HCEC 1CT (cell line): ENCODE measurements around the gene ALG14.
"Not testable (repeated sequence)": the region's sequence is repeated elsewhere in the genome, so short reads cannot be mapped to it uniquely, and the experiment has no call there.

Source experiments
- DNase-seq: peaks from one replicate; pipeline ENCODE4 v3.0.0-alpha.2; 2017

ALG14 gene, protein sequence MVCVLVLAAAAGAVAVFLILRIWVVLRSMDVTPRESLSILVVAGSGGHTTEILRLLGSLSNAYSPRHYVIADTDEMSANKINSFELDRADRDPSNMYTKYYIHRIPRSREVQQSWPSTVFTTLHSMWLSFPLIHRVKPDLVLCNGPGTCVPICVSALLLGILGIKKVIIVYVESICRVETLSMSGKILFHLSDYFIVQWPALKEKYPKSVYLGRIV

DNA sequence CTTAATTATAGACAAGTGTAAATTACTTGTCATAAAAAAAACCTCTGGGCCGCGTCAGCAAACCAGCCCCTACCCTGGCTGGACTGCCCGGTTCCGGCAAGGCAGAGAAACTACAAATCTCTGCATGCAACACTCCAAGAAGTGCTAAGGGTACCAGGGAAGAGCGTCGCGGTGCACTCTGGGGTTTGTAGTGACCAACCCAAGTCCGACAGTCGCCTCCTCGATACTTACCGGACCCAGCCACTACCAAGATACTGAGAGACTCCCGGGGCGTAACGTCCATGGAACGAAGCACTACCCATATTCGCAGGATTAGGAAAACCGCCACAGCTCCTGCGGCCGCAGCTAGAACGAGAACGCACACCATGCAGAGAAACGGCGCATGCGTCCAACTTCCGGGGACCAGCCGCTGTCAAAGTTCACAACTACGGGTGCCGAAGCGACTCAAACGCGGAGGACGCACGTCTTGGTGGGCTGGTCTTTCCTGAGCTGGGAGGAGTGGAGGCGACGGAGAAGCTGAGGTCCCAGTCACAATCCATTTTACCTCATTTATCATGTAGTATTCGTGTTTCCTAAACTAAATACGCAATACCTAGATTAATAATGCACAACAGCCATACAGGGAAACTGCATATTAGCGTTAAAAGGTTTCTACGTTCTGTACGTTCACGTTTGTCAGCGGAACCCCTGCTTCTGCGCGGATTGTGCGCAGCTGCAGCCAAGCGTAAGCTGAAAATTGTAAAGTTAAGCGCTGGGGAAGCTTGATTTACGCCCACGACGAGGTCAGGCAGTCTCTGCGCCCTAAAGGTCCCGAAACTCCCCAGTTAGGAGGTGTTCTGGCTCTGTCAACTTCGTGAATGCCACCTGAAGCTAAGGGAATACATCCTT is at the start of gene ALG14:
Gene ALG14, minus strand, starts transcription at position 420 of the 888 bp plus-strand sequence. Its CDS starts 53 bp downstream, at position 367.
- peak; percentile 94 for DNase-seq

DNA sequence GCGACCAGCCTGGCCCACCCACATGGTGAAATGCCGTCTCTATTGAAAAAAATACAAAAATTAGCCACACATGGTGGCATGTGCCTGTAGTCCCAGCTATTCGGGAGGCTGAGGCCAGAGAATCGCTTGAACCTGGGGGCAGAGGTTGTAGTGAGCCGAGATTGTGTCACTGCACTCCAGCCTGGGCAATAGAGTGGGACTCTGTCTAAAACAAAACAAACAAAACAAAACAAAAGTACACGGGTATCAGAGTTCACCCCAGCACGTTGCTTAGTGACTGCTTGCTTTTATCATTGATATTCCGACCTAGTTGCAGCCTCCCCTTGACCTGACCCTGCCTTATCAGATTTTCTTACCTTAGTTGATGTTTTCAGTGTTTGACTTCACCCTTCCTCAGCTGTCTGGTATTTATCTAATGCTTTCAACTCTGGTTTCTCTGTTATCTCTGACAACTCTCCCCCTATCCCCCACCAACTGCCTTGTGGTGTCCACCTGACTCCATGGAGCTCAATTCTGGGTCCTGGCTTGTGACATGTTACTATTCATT is 49.5 kb upstream of the ALG14 start:
- DNase-seq, result no peak

DNA sequence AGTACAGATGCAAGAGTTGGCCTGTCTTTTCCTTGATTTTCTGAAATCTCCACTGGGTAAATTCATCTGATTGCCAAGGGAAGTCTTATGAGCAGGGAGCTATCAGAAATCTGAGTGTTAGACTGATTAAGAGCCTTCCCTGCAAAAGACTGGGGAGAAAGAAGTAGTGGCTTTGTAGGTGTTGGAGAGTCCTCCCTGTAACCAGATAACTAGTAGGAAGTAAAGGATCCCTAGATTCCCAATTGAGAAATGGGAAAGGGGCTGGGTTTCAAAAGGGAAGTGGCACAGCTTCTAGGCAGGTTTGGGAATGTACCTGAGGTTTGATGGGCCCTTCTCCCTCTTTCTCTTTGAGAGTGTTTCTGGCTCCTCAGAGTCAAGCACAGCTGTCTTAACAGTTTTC is 46.5 kb upstream of the ALG14 start:
- no peak for DNase-seq

DNA sequence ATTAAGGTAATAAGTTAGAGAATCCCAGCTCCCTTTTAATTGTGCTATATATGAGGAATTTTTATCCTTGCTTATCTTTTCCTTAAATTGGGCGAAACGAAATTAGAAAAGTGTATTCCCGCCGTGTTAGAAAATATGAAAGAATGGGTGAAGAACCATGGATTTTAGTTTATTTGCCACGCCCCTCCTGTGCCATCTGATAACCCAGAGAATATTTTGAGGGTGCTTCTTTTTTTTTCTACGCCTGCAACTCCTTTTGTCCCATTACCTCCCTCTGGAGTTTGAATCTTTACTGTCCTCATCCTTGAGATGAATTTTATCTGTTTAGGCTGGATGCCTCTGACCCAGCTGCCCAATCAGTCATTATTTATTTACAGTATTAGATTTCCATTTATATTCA is 46.0 kb upstream of the ALG14 start:
- no peak for DNase-seq

DNA sequence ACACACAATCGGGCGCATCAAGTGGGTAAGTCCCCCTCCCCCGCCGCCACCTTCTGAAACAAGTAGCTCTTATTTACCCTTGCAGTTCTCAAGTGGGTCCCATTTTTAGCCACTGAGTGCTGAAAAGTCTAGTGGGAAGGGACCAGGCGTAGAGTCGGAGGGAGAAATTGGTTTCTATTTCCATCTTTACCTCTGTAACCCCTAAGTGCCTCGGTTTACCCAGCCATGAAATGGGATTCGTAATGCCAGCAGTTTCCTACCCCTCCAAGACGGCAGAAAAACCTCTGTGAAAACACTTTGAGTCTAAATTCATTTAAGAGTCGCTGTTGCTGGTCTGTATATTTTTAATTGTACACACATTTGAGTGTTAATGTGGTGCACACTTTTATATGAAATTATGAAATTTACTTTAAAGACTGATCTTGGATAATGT is 45.3 kb upstream of the ALG14 start:
- DNase-seq, result no peak

DNA sequence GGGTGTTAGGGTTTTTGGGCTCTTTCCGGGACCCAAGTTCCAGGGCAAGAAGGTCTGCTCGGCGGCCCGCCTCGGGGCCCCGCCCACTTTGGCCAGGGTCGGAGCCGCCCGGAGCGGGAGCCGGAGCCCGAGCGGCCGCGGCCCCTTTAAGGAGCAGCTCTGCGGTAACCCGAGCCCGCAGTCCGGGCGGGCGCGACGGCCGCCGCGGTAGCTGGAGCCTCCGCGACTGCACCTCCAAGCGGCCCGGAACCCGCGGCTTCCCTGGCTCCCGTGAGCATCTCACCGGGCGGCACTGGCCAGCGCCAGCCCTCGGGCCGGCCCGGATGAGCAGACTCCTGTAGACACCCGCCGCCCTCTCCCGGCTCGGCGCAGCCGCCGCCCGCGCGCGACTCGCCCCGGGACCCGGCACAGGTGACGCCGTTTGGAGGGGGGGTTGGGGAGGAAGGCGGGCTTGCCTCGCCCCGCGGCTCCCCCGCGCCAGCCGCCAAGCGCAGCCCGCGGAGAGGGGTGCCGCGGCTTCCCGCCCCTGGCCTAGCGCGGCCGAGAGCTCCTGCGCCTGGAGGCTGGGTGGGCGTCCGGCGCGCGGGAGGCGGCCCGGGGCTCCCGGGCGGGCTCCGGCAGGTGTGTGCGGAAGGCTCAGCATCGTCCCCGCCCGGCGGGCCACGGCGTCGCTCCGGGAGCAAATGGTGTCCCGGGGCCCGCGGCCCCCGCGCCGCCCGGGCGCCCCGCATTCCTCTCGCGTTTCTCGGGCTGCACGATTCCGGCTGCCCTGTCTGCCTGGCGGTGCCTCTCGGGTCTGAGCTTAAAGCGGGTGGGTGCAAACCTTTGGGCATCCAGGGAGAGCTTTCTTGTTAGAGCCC is 44.7 kb upstream of the ALG14 start, which contains the start of gene TLCD4:
Gene TLCD4, plus strand, starts transcription at position 149 of the 860 bp plus-strand sequence. CDS start 26,547 bp downstream, outside the sequence.
- DNase-seq, result peak; percentile 18

DNA sequence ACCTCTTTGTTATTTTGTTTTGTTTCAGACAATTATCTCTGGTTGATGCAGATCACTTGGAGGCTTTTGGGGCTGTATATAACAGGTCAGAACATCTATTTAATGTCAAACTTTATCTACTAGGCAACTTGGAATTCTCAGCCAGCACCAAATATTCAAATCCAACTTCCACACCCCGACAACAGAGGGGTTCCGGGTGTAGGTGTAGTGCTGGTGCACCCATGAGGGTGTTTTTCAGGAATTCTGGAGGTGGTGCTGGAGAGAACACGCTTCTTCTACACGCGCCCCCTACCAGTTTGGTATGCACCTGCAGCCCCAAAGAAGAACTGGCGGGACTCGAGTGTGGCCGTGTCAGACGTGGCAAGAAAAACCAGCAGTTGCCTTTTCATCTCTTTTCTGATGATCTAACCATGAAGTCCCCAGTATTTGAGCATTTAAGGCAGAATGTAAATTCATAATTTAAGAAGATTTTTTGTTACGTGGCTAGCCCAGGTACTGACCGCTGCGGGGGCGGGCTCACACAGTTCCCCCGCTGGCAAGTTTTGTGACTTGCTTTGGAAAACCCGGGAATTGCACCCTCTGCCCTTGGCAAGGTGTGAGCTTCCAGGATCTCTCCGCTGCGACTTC is 43.9 kb upstream of the ALG14 start:
- peak; percentile 22 for DNase-seq

DNA sequence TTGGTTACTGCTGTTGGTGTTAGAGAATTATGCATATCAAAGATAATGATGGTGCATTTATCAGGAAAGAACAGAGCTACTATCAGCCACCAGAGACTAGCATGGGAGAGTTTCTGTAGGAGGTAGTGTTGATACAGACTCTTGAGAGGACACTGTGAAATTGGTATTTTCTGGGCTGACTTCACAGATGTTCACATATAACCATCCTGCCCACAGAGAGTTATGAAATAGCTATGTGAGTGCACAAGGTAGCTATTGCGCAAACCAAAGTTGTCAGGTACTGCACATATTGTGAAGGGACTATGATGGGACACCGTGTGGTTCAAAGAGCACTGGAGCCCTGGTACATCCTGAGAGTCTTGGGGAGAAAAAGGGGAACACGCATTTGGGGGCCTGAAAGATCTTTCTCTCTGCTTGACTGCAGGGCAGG is 43.0 kb upstream of the ALG14 start:
- no peak for DNase-seq

DNA sequence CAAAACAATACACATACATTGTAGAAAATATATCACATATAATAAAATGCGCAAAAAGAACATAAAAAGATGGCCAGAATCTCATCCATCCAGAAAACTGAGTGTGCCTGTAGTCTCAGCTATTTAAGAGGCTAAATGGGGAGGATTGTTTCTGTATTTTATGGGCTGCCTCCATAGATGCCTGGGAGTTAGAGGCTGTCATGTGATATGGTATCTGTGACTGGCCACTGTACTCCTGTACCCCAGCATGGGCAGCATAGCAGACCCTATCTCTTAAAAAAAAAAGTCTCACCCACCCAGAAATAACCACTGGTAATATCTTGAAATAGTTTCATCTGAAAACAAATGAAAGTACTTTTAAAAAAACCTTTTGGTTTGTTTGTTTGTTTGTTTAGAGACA is 40.9 kb upstream of the ALG14 start:
- DNase-seq, result no peak

DNA sequence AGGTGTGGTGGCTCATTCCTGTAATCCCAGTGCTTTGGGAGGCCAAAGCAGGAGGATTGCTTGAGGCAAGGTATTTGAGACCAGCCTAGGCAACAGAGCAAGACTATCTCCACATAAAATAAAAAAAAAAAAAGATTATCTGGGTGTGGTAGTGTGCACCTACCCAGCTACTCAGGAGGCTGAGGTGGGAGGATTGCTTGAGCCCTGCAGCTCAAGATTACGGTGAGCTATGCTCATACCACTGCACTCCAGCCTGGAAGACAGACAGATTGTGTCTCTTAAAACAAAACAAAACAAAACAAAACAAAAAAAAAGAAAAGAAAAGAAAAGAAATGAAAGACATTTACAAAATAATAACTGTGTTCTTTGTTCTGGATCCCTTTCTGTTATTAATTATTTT is 38.3 kb upstream of the ALG14 start:
- no peak for DNase-seq

DNA sequence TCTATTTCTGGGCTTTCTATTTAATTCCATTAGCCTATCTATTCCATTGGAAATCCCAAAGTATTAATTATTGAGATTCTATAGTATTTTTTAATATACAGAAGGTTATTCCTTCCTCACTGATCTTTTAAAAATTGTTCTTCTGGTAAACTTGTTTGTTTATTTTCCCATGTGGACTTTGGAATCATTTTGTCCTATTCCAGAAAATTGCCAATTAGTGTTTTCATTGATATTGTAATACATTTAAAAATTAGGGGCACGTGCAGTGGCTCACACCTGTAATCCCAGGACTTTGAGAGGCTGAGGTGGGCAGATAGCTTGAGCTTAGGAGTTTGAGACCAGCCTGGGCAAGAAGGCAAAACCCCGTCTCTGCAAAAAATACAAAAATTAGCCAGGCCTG is 36.0 kb upstream of the ALG14 start:
- no peak for DNase-seq

DNA sequence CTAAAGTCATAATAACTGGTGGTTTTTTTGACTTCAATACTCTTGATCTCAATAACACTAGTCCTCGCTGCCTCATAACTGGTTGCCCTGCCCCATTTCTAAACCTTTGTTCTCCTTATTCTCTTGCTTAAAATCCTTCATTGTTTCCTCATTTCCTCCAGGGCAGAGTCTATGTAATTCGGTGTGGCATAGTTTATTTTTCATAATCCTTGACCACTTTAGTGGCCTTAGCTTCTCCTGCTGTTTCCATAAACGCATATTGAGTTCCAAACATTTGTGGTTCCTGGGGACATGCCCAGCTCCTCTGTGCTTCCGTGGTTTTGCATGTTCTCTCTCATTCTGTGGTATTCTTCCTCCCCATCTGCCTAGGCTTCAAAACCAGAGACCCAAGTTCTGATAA is 25.4 kb upstream of the ALG14 start:
- no peak for DNase-seq

DNA sequence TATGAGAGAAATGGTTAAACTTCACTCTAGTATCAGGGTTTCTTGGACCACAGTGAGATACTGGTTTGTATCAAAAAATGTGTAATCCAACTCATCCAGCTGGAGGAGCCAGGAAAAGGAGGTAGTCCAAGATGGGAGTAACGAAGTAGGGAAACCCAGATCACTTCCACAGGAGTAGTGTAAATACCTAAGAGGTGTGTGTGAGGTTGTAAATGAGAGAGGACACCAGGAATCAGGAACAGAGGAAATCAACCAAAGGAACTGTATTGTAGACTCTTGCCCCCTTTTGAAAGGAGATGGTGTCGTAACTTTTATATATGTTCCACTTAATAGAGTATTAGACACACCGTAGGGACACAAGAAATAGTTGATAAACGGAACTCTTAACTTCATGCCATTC is 24.7 kb upstream of the ALG14 start:
- no peak for DNase-seq

DNA sequence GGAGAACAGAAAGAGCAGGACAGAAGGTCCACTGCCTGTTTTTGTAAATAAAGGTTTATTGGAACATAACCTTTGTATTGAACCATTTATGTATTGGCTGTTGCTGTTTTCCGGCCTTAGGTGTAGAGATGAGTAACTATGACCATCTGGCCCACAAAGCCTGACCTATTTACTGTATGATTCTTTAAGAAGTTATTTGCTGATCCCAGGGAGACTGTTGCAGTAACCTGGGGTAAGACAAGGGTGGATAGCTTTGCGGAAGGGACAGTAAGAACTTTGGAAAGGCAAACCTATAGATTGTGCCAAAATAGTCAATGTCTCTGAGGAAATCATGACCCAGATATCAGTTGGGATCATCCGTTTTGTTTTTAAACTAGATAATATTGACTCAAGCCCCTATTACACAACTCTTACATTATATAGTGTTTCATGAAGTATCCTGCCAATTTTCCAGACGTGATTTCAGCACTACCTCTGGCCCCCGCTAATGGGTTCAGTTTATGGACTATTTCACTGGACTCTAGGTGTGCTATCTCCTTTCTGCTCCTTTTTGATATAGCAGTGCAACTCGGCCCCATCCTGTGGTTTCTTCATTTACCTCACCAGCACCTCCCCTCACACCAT is 23.6 kb upstream of the ALG14 start:
- no peak for DNase-seq

DNA sequence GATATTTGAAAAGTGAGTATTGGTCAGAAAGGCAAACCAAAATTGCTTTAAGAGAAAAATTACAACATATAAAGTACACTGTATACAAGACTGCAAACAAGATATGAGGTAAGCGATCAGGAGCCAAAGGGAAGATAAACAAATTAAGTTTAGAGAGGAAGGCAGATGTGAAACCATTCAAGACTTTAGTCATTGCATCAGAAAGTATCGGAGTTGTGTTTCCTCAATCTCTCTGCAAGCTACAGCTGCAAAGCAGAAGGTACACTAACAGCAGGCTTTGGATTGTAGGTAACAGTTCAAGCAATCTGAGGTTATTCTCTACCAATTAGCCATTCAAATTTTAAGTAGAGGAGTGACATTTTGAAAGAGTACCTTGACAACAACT is 23.1 kb upstream of the ALG14 start:
- DNase-seq, result no peak

DNA sequence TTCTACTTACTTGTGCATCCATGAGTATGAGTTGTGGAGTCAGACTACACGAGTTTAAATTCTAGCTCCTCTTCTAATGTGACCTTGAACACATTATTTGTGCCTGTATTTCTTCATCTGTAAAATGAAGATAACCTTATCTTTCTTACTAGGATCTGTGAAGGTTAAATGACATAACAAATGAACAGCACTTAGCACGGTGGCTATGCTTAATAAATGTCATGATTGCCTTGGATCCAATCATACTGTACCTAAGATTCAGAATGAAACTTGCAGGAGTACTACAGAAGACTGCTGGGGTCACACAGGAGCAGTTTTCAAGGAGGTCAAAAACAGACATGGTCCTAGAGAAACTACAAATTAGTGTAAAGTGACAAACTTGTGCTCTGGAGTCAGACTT is 22.2 kb upstream of the ALG14 start:
- no peak for DNase-seq

DNA sequence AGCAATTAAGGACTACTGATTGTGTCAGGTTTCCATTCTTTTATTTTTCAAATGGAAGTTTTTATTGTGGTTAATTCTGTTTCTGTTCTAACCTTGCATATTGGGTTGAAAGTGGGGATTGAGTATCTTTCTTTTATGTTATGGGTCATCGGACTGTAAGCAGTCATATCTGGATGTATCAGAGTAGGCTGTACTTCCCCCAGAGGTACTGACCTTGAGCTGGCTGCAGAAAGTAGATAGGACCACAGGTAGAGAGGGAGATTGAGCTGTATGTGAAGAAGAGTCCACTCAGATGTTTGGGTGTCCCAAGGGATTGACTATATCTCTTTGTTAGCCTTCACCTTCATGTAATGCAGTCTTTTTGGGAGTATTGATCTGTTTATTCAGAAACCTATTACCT is 20.5 kb upstream of the ALG14 start:
- no peak for DNase-seq

DNA sequence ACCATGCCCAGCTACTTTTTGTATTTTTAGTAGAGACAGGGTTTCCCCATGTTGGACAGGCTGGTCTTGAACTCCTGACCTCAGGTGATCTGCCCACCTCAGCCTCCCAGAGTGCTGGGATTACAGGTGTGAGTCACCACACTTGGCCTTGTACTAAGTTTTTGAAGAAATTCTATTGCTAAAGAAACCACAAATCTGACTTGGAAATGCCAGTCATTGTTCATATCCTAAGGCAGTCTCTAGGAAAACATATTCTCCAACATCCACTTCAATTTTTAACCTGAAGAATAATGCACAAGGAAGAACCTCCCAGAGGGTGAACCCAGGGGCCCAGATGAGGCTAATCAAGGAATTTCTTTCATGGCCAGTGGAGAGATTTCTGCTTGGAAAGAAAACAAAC is 20.1 kb upstream of the ALG14 start:
- DNase-seq, result not testable (repeated sequence)

DNA sequence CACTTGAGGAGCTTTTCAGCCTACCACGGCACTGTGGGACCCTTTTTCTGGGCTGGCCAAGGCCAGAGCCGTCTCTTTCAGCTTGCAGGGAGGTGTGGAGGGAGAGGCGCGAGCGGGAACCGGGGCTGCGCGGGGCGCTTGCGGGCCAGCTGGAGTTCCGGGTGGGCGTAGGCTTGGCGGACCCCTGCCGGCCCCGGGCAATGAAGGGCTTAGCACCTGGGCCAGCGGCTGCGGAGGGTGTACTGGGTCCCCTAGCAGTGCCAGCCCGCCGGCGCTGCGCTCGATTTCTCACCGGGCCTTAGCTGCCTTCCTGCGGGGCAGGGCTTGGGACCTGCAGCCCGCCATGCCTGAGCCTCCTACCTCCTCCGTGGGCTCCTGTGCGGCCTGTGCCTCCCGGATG is 18.5 kb upstream of the ALG14 start:
- not testable (repeated sequence) for DNase-seq

DNA sequence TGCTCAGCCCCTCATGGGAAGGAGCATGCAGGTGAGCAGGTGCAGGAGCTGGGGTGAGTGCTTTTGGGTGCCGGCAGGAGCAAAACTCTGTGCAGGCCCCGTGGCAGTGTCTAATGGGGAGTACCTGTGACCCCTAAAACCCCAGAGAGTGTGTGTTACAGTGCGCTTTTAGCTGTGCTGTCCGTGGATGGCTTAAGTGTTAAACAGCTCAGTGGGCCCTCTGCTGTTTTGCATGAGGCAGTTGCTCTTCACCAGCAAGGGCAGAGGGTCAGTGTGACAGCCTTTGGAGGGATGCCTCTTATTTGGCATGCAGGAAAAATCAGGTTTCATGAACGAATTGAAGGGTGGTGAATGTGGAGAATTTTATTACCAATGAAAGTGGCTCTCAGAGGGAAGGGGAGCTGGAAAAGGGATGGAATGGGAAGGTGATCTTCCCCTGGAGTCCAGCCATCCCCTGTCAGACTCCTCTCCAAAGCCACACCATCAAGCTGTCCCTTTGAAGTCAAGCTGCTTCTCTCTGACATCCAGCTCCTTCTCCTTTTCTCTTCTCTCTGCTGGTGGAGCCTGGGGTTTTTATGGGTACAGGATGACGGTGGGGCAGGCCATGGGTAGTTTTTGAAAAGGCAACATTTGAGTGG is 17.0 kb upstream of the ALG14 start:
- DNase-seq, result no peak

DNA sequence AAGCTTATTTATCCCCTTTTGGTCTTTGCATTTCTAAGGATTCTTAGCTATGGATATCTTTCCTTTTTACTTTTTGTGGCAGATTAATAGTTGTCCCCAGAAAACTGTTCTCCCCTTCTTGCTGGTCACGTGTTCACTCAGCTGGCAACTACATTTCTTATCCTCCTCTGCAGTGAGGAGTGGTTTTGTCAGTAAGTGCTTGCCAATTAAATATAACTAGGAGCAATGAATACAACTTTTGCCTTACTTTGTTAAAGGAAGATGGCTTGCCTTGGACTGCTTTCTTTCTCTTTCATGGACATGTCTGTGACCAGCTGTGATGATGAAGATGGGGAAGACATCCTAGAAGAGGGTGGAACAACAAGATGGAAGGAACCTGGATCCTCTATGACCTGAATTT is 15.6 kb upstream of the ALG14 start:
- DNase-seq, result no peak
